ENCODE measurements around the gene THBS2. TPM values are rescaled to one million over a fixed set of nuclear protein-coding genes. Genes with fewer than 3 reads are reported as not detected.
"Not testable (repeated sequence)": the region's sequence is repeated elsewhere in the genome, so short reads cannot be mapped to it uniquely, and the experiment has no call there.

The THBS2 gene
- total RNA-seq, 1 experiment from 2014 or later: 0.28 TPM

DNA sequence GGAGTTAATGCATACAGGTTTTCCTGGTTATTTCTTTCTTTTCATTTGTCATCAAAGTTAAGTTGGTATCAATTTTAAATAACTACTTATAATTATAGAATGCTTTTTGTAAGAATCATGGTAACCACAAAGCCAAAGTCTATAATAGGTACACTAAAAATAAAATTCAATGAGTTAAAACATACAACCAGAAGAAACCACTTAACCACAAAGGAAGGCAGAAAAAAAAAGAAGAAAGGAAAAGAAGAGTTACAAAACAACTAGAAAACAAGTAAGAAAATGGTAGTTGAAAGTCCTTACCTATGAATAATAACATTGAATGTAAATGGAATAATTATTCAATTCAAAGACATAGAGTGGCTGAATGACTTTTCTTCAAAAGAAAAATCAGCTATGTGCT, 45.6 kb downstream of the THBS2 start:
- no peak overlapping the region for H3K27ac ChIP-seq
- H3K9me3 ChIP-seq (replicated peaks): peaks cover 23% of the 10 kb centered on the region
- H3K36me3 ChIP-seq: no peaks in the 10 kb centered on the region
- no peak for DNase-seq
- no peak overlapping the region for H3K4me3 ChIP-seq
- no peaks in the 10 kb centered on the region for H3K27me3 ChIP-seq
- peaks cover 8% of the 10 kb centered on the region; the same call in 1 of the 2 replicates for H3K4me1 ChIP-seq

DNA sequence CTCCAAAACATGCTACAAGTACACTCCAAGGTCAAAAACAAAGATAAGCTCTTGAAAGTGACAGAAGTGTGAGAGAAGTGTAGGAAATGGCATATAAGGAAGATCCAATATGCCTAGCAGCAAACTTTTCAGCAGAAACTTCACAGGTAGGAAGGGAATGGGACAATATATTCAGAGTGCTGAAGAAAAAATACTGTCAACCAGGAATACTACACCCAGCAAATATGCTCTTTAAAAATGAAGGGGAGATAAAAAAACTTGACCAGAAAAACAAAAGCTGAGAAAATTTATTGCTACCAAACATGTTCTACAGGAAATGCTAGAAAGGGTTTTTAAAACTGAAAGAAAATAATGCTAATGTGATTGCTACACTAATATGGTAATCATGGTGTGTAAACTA, 46.2 kb downstream of the THBS2 start:
- Histone ChIP-seq H3K4me1 (peaks cover 6% of the 10 kb centered on the region; the same call in 1 of the 2 replicates), H3K27ac (no peak overlapping the region), H3K9me3 (replicated peaks) (peaks cover 23% of the 10 kb centered on the region), H3K27me3 (no peaks in the 10 kb centered on the region), H3K36me3 (no peaks in the 10 kb centered on the region), H3K4me3 (no peak overlapping the region)
- no peak for DNase-seq

DNA sequence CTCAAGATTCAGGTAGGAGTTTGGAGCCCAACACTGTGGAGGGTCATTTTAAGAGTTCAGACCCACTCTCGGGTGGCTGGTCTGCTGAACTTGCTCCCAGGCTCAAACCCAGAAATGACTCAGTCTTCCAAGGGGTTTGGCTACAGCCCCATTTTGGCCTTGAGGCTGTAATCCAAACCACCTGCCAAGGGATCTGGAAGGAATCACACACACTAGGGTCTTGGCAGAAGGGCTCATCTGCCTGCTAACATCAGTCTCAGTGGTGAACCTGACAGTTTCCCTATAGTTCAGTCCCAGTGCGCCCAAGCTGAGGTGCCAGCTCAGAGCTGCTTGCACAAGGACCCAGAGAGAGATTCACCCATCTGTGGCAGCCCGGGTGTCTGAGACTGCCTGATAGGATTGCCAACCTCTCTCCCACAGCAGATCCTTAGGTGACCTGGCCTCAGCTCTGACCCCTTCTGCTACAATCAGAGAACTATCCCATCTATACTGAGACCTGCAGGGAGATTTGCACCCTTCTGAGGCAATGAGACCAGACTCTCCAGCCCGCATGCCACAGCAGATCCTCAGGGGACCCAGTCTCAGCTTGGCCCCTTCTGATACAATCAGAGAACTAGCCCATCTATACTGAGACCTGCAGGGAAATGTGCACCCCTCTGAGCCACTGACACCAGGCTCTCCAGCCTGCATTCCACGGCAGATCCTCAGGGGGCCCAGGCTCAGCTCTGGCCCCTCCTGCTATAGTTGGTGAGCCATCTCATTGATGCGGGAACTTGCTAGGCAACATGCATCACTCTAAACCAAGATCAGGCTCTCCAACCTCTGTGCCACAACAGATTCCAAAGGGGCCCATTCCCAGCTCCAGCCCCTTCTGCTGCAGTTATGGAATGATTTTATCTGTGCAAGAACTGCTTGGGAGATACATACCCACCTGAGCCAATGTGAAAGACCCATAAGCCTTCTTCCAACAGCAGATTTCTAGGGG, 48.2 kb downstream of the THBS2 start:
- H3K27ac ChIP-seq: no peak overlapping the region
- peaks cover 15% of the 10 kb centered on the region for H3K9me3 ChIP-seq (replicated peaks)
- H3K36me3 ChIP-seq: no peaks in the 10 kb centered on the region
- H3K4me3 ChIP-seq: no peak overlapping the region
- H3K4me1 ChIP-seq: peaks cover 3% of the 10 kb centered on the region; the same call in 1 of the 2 replicates
- H3K27me3 ChIP-seq: no peaks in the 10 kb centered on the region
- DNase-seq: no peak

DNA sequence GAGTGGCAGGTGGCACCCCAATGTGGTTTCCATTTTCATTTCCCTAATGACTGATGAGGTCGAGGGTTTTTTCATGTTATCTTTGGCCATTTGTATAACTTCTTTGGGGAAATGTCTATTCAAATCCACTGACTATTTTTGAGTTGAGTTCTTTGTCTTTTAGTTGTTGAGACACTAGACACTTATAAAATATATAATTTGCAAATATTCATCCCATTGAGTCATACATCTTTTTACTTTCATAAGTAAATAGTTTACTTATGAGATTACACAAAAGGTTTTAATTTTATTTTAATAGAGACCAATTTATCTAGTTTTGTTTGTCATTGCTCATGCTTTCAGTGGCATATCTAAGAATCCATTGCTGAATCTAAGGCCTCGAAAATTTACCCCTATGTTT, 49.5 kb downstream of the THBS2 start:
- DNase-seq: no peak
- no peaks in the 10 kb centered on the region for H3K27me3 ChIP-seq
- H3K4me3 ChIP-seq: no peak overlapping the region
- peaks cover 15% of the 10 kb centered on the region for H3K9me3 ChIP-seq (replicated peaks)
- H3K27ac ChIP-seq: no peak overlapping the region
- no peaks in the 10 kb centered on the region for H3K36me3 ChIP-seq
- peaks cover 3% of the 10 kb centered on the region; the same call in 1 of the 2 replicates for H3K4me1 ChIP-seq

DNA sequence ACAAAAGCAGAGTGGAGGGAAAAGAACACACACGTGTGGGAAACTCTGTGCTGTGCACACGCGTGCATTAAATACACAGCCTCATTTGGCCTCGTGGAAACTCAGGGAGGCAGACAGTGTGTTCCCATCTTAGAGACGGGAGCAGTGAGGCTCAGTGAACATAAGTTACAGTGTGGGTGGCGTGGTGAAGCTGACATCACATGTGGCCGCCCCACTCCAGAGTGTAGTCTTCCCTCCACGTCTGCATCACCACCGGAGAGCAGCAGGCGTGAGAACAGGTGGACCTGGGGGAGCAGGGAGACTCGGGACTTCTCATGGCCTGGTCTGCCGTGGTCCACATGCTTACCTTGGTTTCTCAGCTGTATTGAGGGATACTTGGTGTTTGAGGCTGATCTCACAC, 51.7 kb downstream of the THBS2 start:
- Histone ChIP-seq H3K27ac (no peak overlapping the region), H3K4me1 (peaks cover 3% of the 10 kb centered on the region; the same call in 1 of the 2 replicates), H3K27me3 (no peaks in the 10 kb centered on the region), H3K36me3 (no peaks in the 10 kb centered on the region), H3K9me3 (replicated peaks) (peaks cover 8% of the 10 kb centered on the region; the same call in 1 of the 2 replicates), H3K4me3 (no peak overlapping the region)
- no peak for DNase-seq

DNA sequence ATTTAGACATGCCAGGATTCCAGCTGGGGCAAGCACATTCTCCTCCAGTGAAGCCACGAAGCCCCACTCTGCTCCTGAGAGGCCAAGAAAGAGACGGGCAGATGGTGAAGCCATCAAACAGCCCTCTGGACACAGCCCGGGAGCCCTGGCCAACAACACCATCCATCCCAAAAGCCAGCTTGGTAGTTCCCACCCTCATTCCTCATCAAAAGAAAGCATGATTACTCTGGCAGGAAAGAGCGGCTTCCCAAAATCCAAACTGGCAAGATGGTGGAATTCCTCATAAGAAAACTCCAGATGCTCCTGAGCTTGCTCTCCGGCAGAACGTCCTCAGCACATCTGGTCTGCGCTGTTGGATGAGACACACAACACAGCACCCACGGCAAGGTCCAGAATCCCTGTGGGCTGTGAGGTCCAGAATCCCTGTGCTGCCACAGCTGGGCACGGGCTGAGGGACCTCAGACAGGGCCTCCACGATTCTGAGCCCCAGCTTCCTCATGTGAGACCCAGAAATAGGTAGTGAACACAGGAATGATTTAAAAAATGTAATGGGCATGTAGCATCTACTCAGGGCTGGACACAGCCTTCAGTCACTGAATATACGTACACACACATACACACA, 52.6 kb downstream of the THBS2 start:
- Histone ChIP-seq H3K27ac (no peak overlapping the region), H3K36me3 (no peaks in the 10 kb centered on the region), H3K4me3 (no peak overlapping the region), H3K27me3 (no peaks in the 10 kb centered on the region), H3K4me1 (peaks cover 3% of the 10 kb centered on the region; the same call in 1 of the 2 replicates), H3K9me3 (replicated peaks) (no peaks in the 10 kb centered on the region; the same call in 1 of the 2 replicates)
- DNase-seq: no peak

DNA sequence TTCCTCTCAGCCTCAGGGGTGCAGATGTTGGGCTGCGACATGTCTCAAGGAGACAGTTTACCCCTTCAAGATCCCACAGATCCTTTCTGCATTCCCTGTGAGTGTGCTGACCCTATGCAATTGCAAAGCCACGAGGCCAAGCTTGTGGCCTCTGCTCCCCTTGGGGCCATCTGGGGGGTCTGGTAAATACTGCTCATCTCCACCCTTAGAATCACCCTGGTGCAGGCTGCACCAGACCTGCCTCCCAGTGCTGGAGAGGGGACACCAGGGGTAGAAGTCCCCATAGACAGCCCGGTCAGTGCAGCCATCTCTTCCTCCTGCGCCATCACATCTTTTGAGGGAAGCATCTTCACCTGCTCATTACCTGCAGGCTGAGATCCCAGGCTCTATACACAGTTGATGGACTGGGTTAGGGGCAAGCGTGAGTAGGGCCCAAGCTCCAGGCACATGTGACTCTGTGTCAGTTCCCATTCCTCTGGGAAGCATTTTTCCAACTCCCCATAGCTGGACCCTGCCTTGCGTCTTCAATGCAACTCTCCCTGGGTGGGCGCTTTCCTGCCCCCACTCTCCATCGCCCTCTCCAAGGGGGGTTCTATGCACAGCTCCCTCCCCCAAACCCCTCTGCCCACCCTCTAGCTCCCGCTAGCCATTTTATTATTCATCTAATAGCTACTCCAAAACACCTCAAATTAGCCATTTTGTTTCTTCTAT, 53.9 kb downstream of the THBS2 start:
- no peak overlapping the region for H3K27ac ChIP-seq
- no peak for DNase-seq
- H3K27me3 ChIP-seq: no peaks in the 10 kb centered on the region
- H3K9me3 ChIP-seq (replicated peaks): peaks cover 6% of the 10 kb centered on the region
- no peak overlapping the region for H3K4me3 ChIP-seq
- peaks cover 3% of the 10 kb centered on the region; the same call in 1 of the 2 replicates for H3K4me1 ChIP-seq
- 0 out of 2 replicates have a peak, but pooled peaks cover 2% of the 10 kb centered on the region for H3K36me3 ChIP-seq

DNA sequence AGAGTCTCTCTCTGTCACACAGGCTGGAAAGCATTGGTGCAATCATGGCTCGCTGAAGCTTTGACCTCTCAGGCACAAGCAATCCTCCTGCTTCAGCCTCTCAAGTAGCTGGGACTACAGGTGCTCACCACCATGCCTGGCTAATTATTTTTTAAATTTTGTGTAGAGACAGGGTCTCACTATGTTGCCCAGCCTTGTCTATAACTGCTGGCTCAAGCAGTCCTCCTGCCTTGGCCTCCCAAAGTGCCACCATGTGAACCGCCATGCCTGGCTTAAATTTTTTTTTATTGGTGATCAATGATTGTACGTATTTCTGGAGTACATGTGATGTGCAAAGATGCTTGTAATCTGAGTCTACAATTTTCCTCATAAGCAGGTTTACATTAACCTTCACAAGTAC, 54.8 kb downstream of the THBS2 start:
- Histone ChIP-seq H3K27me3 (no peaks in the 10 kb centered on the region), H3K27ac (no peak overlapping the region), H3K36me3 (0 out of 2 replicates have a peak, but pooled peaks cover 2% of the 10 kb centered on the region), H3K9me3 (replicated peaks) (peaks cover 6% of the 10 kb centered on the region), H3K4me1 (peaks cover 3% of the 10 kb centered on the region; the same call in 1 of the 2 replicates), H3K4me3 (no peak overlapping the region)
- no peak for DNase-seq

DNA sequence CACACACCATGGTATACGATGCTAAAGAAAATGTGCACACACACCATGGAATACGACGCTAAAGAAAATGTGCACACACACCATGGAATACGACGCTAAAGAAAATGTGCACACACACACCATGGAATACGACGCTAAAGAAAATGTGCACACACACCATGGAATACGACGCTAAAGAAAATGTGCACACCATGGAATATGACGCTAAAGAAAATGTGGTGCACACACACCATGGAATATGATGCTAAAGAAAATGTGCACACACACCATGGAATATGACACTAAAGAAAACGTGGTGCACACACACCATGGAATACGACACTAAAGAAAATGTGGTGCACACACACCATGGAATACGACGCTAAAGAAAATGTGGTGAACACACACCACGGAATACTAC, 55.7 kb downstream of the THBS2 start:
- not testable (repeated sequence) for H3K27me3 ChIP-seq; H3K36me3 ChIP-seq; H3K9me3 ChIP-seq (replicated peaks); DNase-seq; H3K4me1 ChIP-seq; H3K27ac ChIP-seq; H3K4me3 ChIP-seq

DNA sequence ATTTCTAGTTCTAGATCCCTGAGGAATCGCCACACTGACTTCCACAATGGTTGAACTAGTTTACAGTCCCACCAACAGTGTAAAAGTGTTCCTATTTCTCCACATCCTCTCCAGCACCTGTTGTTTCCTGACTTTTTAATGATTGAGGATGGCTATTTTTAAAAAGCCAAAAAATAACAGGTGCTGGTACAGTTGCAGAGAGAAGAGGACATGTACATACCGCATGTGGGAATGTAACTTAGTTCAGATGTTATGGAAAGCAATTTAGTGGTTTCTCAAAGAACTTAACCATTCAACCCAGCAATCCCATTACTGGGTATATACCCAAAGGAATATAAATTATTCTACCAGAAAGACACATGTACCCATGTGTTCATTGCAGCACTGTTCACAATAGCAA, 57.4 kb downstream of the THBS2 start:
- peak in 1 of 2 experiments; percentile 59 for DNase-seq
- H3K9me3 ChIP-seq (replicated peaks); H3K4me3 ChIP-seq; H3K36me3 ChIP-seq; H3K4me1 ChIP-seq; H3K27me3 ChIP-seq: not testable (repeated sequence)
- peak overlapping the region; percentile 4; the same call in 1 of the 2 replicates for H3K27ac ChIP-seq

DNA sequence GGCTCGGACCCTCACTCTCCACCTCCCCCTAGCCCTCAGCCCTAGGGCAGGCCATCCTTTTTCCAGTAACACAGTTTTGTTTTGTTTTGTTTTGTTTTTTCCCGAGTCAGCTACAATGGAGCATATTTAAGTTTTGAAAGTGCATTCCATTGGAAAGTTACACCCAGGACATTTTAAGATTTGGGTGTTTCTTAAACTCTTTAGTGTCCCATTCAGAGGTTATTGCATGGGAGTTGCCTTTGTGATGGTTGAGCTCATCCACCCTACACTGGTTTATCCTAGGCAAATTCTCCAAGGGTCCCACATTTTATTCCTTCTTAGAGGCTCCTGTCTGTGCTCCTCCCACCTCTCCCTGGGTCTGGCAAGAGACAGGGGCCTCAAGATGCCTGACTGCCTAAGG, 58.9 kb downstream of the THBS2 start:
- Histone ChIP-seq H3K9me3 (replicated peaks) (peaks cover 6% of the 10 kb centered on the region), H3K27ac (no peak overlapping the region), H3K4me1 (peaks cover 17% of the 10 kb centered on the region), H3K27me3 (no peaks in the 10 kb centered on the region), H3K4me3 (no peak overlapping the region), H3K36me3 (0 out of 2 replicates have a peak, but pooled peaks cover 2% of the 10 kb centered on the region)
- DNase-seq: no peak

DNA sequence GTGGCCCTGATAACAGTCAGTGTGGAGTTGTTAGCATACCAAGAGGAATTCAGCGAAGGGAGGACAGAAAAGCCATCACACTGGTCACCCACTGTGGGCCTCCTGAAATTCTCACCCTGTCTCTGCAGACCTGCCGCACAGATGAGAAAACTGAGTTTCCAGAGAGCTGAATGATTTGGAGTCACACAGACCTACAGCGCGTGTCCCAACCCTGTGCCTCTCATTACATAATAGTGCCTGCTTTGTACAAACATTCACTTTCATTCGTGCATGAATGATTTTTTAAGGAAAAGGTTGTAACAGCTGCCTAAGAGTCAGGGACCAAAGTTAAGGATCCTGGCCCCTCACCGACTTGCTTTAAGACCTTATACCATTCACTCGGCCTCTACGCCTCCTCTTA, 62.7 kb downstream of the THBS2 start:
- peak overlapping the region; percentile 98 for H3K27ac ChIP-seq

DNA sequence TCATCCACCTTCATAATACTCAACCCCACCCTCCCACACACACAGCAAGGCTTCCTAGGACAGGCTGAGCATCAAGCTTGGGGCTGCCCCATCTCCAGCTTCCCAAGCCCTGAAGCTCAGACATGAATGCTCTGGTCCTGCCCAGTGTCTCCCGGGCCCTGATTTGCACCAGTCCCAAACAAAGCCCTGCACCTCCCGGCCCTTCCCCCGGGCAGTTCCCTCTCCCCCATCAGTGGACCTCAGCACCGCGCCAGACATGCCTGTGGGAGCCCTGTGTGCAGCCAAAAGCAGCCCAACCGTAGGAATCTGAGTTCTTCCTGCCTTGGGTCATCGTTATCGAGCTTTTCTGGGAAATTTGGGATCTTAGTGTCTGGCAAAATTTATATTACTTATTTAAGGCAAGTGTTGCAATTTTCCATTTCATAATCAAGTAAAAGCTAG, 63.5 kb downstream of the THBS2 start:
- no peaks in the 10 kb centered on the region for H3K27me3 ChIP-seq
- H3K36me3 ChIP-seq: peaks cover 21% of the 10 kb centered on the region
- H3K4me1 ChIP-seq: peaks cover 33% of the 10 kb centered on the region
- no peak overlapping the region for H3K4me3 ChIP-seq
- H3K9me3 ChIP-seq (replicated peaks): peaks cover 2% of the 10 kb centered on the region
- H3K27ac ChIP-seq: peak overlapping the region; percentile 98
- peak; percentile 53 to 55 for DNase-seq

More for the DNA sequence above, 62.7 kb downstream of the THBS2 start:
- Histone ChIP-seq H3K4me1 (peaks cover 28% of the 10 kb centered on the region), H3K4me3 (no peak overlapping the region), H3K9me3 (replicated peaks) (peaks cover 6% of the 10 kb centered on the region), H3K36me3 (peaks cover 17% of the 10 kb centered on the region), H3K27me3 (no peaks in the 10 kb centered on the region)
- DNase-seq: peak in 1 of 2 experiments; percentile 53

DNA sequence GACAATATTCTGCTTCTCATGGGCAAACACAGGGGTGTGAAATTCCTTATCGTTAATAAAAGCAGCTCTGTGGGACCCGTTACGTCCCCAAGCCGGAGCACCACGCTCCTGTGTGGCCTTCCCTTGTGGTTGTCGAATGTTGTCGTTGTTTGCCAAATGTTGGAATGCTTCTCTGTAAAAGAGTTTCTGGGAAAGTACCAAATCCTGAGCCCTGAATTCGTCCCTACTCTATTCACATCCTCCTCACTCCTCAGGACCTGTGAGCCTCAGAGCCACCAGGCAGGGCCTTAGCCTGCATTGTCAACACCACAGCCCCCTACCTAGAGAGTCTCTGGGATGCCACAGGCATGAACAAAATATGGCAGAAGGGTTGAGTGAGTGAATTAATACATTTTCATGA, 64.0 kb downstream of the THBS2 start:
- DNase-seq: peak in 1 of 2 experiments; percentile 49
- H3K36me3 ChIP-seq: peaks cover 26% of the 10 kb centered on the region
- no peaks in the 10 kb centered on the region for H3K9me3 ChIP-seq (replicated peaks)
- H3K27ac ChIP-seq: peak overlapping the region; percentile 98
- no peaks in the 10 kb centered on the region for H3K27me3 ChIP-seq
- no peak overlapping the region for H3K4me3 ChIP-seq
- peaks cover 38% of the 10 kb centered on the region for H3K4me1 ChIP-seq
